GM12878 (cell line): ENCODE measurements around the gene CCR2. TPM values are rescaled to one million over a fixed set of nuclear protein-coding genes. Genes with fewer than 3 reads are reported as not detected.

Experiments
- ATAC-seq: fragments of 200-7000 bp; cut with Tn5 transposase; 3 replicates; pipeline ENCODE4 v1.9.1; 2020; ENCODE audit warnings: mild to moderate bottlenecking, moderate library complexity
- BruUV-seq: library from RNA; stranded (reverse); fragments of 400-500 nt; replicated peaks from 2 replicates; lab custom pipeline; 2021; lab: Mats Ljungman, UMichigan
- CTCF ChIA-PET: fragments of 300-600 bp; sonication (Branson Sonifier 250); formaldehyde crosslinking; extraction: SDS; loops from one replicate; lab custom pipeline; 2021; ENCODE audit warnings: inconsistent platforms; lab: Yijun Ruan, JAX
- POLR2A ChIA-PET: fragments of 350-600 bp; formaldehyde crosslinking; extraction: SDS; loops from one replicate; lab custom pipeline; 2021; ENCODE audit warnings: inconsistent platforms; lab: Charles Lee
- RAD21 ChIA-PET: fragments of 300-600 bp; sonication (Branson Sonifier 250); formaldehyde crosslinking; loops from one replicate; lab custom pipeline; 2023; ENCODE audit warnings: antibody characterized with exemption; ENCODE audit not compliant: unreplicated experiment; lab: Charles Lee
- SMC1A ChIA-PET: fragments of 300-600 bp; sonication (Branson Sonifier 250); formaldehyde crosslinking; loops from one replicate; lab custom pipeline; 2023; ENCODE audit not compliant: unreplicated experiment, uncharacterized antibody; lab: Charles Lee
- DNase-seq: peaks from one replicate; pipeline ENCODE4 v3.0.0-alpha.2; 2011; ENCODE audit warnings: low read depth, low spot score
- FAIRE-seq: peaks from 3 replicates; lab custom pipeline; 2011; peaks lifted over from hg19 to GRCh38; lab: Jason Lieb, UNC
- H2AFZ ChIP-seq: 2 replicates; pipeline ENCODE4 v1.6.0; 2011; ENCODE audit warnings: low read depth, low read length, control low read depth; ENCODE audit not compliant: control insufficient read depth
- H3K27ac ChIP-seq: 2 replicates; pipeline ENCODE4 v1.5.1; 2011; ENCODE audit warnings: control low read depth; ENCODE audit not compliant: control insufficient read depth, insufficient read depth
- H3K27me3 ChIP-seq, 2 experiments: replicated peaks in 1 of 2; 2 replicates each; pipeline versions ENCODE4 v1.6.0 to v1.6.1; 2011; ENCODE audit warnings: low read length in 1 of 2; ENCODE audit not compliant: control insufficient read depth in 2 of 2, insufficient read depth in 2 of 2
- H3K36me3 ChIP-seq, 2 experiments: 2 replicates each; pipeline ENCODE4 v1.5.1; 2011; ENCODE audit warnings: low read length in 1 of 2; ENCODE audit not compliant: control insufficient read depth in 2 of 2, insufficient read depth in 2 of 2
- H3K4me1 ChIP-seq: 2 replicates; pipeline ENCODE4 v1.6.1; 2011; ENCODE audit warnings: mild to moderate bottlenecking, low read length, moderate library complexity, mixed read lengths; ENCODE audit not compliant: control insufficient read depth, insufficient read depth
- H3K4me2 ChIP-seq: 2 replicates; pipeline ENCODE4 v1.6.0; 2011; ENCODE audit warnings: control low read depth; ENCODE audit not compliant: control insufficient read depth, insufficient read depth
- H3K4me3 ChIP-seq: fragments of 200-600 bp; sonication (generic); 2 replicates; pipeline ENCODE4 v1.5.1; 2016
- H3K79me2 ChIP-seq: 2 replicates; pipeline ENCODE4 v1.6.0; 2011; ENCODE audit warnings: low read length; ENCODE audit not compliant: control insufficient read depth, insufficient read depth
- H3K9ac ChIP-seq: 2 replicates; pipeline ENCODE4 v1.8.0; 2011; ENCODE audit warnings: low read length, control low read depth, mixed read lengths; ENCODE audit not compliant: control insufficient read depth, insufficient read depth
- H3K9me3 ChIP-seq: replicated peaks from 3 replicates; pipeline ENCODE4 v1.5.1; 2011; ENCODE audit warnings: mild to moderate bottlenecking, low read length; ENCODE audit not compliant: control insufficient read depth, insufficient read depth
- H4K20me1 ChIP-seq: 2 replicates; pipeline ENCODE4 v1.6.0; 2011; ENCODE audit not compliant: control insufficient read depth, insufficient read depth
- ASH2L ChIP-seq: fragments of 300-600, 200-600 bp; sonication (generic); IDR thresholded peaks from 2 replicates; pipeline ENCODE4 v1.6.1; 2017; ENCODE audit warnings: low read depth, mild to moderate bottlenecking, borderline replicate concordance
- BRCA1 ChIP-seq: IDR thresholded peaks from 2 replicates; pipeline ENCODE4 v1.6.1; 2011; ENCODE audit warnings: low read depth, low read length, improper control_type of control experiment
- CHD1 ChIP-seq: IDR thresholded peaks from 2 replicates; pipeline ENCODE4 v1.6.1; 2012; ENCODE audit warnings: low read depth, low read length, improper control_type of control experiment
- DPF2 ChIP-seq: fragments of 450-650 bp; IDR thresholded peaks from 2 replicates; pipeline ENCODE4 v1.6.1; 2017; ENCODE audit warnings: mild to moderate bottlenecking
- IKZF1 ChIP-seq: fragments of 450-650 bp; conservative IDR thresholded peaks from 2 replicates; pipeline ENCODE4 v1.6.1; 2017; ENCODE audit warnings: antibody characterized with exemption, mild to moderate bottlenecking
- IKZF2 ChIP-seq, 2 experiments: fragments of 450-650 bp; IDR thresholded peaks; 2 replicates each; pipeline ENCODE4 v1.6.1; 2017; ENCODE audit warnings: mild to moderate bottlenecking in 2 of 2, moderate library complexity in 2 of 2
- IRF4 ChIP-seq: IDR thresholded peaks from 2 replicates; pipeline ENCODE4 v1.6.1; 2011; ENCODE audit warnings: low read depth, low read length
- MTA2 ChIP-seq: fragments of 450-650 bp; IDR thresholded peaks from 2 replicates; pipeline ENCODE4 v1.6.1; 2016; ENCODE audit warnings: low read depth, mild to moderate bottlenecking, moderate library complexity
- MTA3 ChIP-seq: IDR thresholded peaks from 2 replicates; pipeline ENCODE4 v1.6.1; 2012; ENCODE audit warnings: low read length, inconsistent platforms, borderline replicate concordance
- NRF1 ChIP-seq: conservative IDR thresholded peaks from 2 replicates; pipeline ENCODE4 v1.6.1; 2011; ENCODE audit warnings: mild to moderate bottlenecking, low read depth, low read length, improper control_type of control experiment
- RUNX3 ChIP-seq: IDR thresholded peaks from 2 replicates; pipeline ENCODE4 v1.6.1; 2012; ENCODE audit warnings: low read length, inconsistent platforms
- YBX1 ChIP-seq: fragments of 450-650 bp; IDR thresholded peaks from 2 replicates; pipeline ENCODE4 v1.6.1; 2016; ENCODE audit warnings: antibody characterized with exemption
- ZNF24 ChIP-seq: fragments of 450-650 bp; IDR thresholded peaks from 2 replicates; pipeline ENCODE4 v1.6.1; 2017; ENCODE audit warnings: antibody characterized with exemption, mild to moderate bottlenecking
- in situ Hi-C: fragments of 300-500 bp; cut with MboI; formaldehyde crosslinking; loops from 9 replicates; pipeline ENCODE4 v1.14.3; 2018; ENCODE audit warnings: mixed read lengths
- intact Hi-C: fragments of 100-400 bp; cut with micrococcal nuclease; formaldehyde crosslinking; loops from one replicate; pipeline ENCODE4 v1.14.2; 2022; ENCODE audit not compliant: unreplicated experiment
- polyA plus RNA-seq, 11 experiments: library from polyadenylated mRNA; depleted of rRNA in 4 of 11; unstranded in 6 of 11; stranded (reverse) in 5 of 11; fragments of >200 nt; fragmentation: Nextera tagmentation in 4 of 11; fragmentation: Illumina TruSeq in 1 of 11; extraction: Ambion mirVana in 4 of 11; extraction: Trizol in 1 of 11; gene quantifications; 1 replicate in 1 of 11; 2 replicates in 10 of 11; pipeline versions ENCODE4 v1.2.1 to v1.2.3, GENCODE V29; 2011 to 2016; ENCODE audit warnings: inconsistent platforms in 2 of 11, missing spikeins in 2 of 11, low read depth in 1 of 11
- total RNA-seq, 4 experiments: library from RNA; depleted of rRNA in 3 of 4; stranded (reverse); fragments of >200 nt in 3 of 4; fragmentation: Illumina TruSeq in 1 of 4; extraction: Trizol in 1 of 4; gene quantifications; 2 replicates each; pipeline versions ENCODE4 v1.2.1 to v1.2.3, GENCODE V29; 2013 to 2021
- TF ChIP-seq, protein P1 (sequence below): IDR thresholded peaks from 2 replicates; pipeline ENCODE4 v1.6.1; 2011; ENCODE audit warnings: low read depth, low read length, improper control_type of control experiment, borderline replicate concordance
- TF ChIP-seq, protein P2 (sequence below): fragments of 450-650 bp; IDR thresholded peaks from 2 replicates; pipeline ENCODE4 v1.6.1; 2014; ENCODE audit warnings: mild to moderate bottlenecking

CCR2 gene
- total and polyA plus RNA-seq, 10 of the 15 experiments (the other 5 are each of a cell fraction or from before 2014, with no cell fraction given): 1.9 to 4.7 (median 3.5) TPM; not detected in 1

DNA sequence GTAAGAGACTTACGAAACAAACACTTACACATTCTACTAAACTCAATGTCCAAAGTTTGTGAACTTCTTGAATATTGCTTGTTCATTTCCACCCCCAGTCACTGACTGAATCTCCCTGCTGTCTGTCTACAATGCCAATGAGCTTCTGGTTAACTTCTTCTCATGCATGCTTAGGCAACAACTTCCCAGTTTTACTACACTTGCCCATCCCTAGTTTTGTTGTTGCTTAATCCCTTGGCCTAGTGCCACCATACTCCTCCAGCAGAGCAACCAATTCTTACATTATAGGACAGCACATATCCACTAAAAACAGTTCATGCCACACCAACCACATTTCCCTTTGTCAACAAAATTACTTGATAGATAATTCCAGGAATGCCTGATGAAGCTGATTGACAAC, 40.9 kb upstream of the CCR2 start (continued):
- TF ChIP-seq CHD1 (no peak), NRF1 (no peak), IRF4 (no peak), BRCA1 (no peak), YBX1 (no peak)
- TF ChIP-seq, protein P1, sequence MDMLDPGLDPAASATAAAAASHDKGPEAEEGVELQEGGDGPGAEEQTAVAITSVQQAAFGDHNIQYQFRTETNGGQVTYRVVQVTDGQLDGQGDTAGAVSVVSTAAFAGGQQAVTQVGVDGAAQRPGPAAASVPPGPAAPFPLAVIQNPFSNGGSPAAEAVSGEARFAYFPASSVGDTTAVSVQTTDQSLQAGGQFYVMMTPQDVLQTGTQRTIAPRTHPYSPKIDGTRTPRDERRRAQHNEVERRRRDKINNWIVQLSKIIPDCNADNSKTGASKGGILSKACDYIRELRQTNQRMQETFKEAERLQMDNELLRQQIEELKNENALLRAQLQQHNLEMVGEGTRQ: no peak
- TF ChIP-seq, protein P2, sequence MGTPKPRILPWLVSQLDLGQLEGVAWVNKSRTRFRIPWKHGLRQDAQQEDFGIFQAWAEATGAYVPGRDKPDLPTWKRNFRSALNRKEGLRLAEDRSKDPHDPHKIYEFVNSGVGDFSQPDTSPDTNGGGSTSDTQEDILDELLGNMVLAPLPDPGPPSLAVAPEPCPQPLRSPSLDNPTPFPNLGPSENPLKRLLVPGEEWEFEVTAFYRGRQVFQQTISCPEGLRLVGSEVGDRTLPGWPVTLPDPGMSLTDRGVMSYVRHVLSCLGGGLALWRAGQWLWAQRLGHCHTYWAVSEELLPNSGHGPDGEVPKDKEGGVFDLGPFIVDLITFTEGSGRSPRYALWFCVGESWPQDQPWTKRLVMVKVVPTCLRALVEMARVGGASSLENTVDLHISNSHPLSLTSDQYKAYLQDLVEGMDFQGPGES: no peak

DNA sequence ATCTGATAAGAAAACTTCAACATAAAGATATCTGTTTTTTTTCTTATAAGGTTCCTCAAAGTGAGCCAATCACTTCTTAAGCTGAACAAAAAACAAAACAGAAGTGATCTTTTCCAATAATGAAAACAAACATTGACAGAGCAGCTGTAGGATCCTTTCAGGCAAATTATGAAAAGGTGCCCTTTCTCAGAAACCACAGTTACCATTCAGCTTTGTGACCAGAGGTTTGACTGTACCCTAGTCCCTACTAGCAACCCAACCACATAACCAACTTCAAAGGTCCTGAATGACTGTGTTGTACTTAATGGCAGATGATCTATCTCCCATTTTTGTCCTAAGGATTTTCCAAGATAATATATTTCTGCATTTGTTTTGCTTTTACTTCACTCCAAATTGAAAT, 39.4 kb upstream of the CCR2 start:
- ChIA-PET CTCF (interaction anchor here (1.2 to 1.5 kb wide), 2 partner anchors 14 to 38 kb away, joined by 3 read pairs; no protein-coding TSS in a partner anchor), SMC1A (interaction anchor here (0.9 to 3.8 kb wide), 8 partner anchors 9 to 99 kb away, joined by 3 to 22 read pairs (median 5); no protein-coding TSS in a partner anchor), POLR2A (interaction anchor here (1.3 kb wide), 1 partner anchor 15 kb away, joined by 3 read pairs; no protein-coding TSS in a partner anchor), RAD21 (interaction anchor here (1.6 kb wide), 2 partner anchors 54 to 99 kb away, joined by 3 to 4 read pairs; no protein-coding TSS in a partner anchor)
- Histone ChIP-seq H3K36me3 (no peaks in the 10 kb centered on the region), H3K4me2 (no peak overlapping the region), H3K4me3 (no peak overlapping the region), H3K79me2 (no peaks in the 10 kb centered on the region), H2AFZ (no peak overlapping the region), H3K9me3 (peaks cover 2% of the 10 kb centered on the region), H3K9ac (no peak overlapping the region), H3K27ac (no peak overlapping the region), H3K4me1 (peaks cover 5% of the 10 kb centered on the region; the same call in 1 of the 2 replicates), H3K27me3 (no peaks in the 10 kb centered on the region), H4K20me1 (no peaks in the 10 kb centered on the region)
- ATAC-seq (peak; percentile 89), FAIRE-seq (peak; percentile 18), DNase-seq (no peak)
- no TSS peak for BruUV-seq
- in situ Hi-C loops: no loop called here
- 0 out of 2 replicates have a peak, but pooled peaks have one; percentile 57 for TF ChIP-seq MTA2
- TF ChIP-seq IKZF1: peak; percentile 65
- no peak for TF ChIP-seq ASH2L
- no peak for TF ChIP-seq MTA3
- peak; percentile 62; the same call in 1 of the 2 replicates for TF ChIP-seq RUNX3
- TF ChIP-seq DPF2: 0 out of 2 replicates have a peak, but pooled peaks have one; percentile 25
- peak; percentile 89 for TF ChIP-seq ZNF24
- TF ChIP-seq IKZF2 (IDR thresholded peaks at IDR 0.05): peak; percentile 71 to 73; a peak in 3 of 4 replicates
- intact Hi-C loops: no loop called here
